H1 (cell line): ENCODE measurements around the gene PRKAR2B. TPM values are rescaled to one million over a fixed set of nuclear protein-coding genes. Genes with fewer than 3 reads are reported as not detected.

Experiments used
- CHD1 ChIP-seq: IDR thresholded peaks from 2 replicates; pipeline ENCODE4 v1.6.1; 2012; ENCODE audit warnings: low read depth, low read length, improper control_type of control experiment
- EGR1 ChIP-seq: IDR thresholded peaks from 2 replicates; pipeline ENCODE4 v1.6.1; 2011; ENCODE audit warnings: low read depth, low read length, borderline replicate concordance
- HDAC2 ChIP-seq, 2 experiments: fragments of 300-600 bp in 1 of 2; sonication (generic) in 1 of 2; IDR thresholded peaks; 2 replicates each; pipeline ENCODE4 v1.6.1; 2011 to 2012; ENCODE audit warnings: low read depth in 2 of 2, low read length in 2 of 2, mild to moderate bottlenecking in 2 of 2, moderate library complexity in 2 of 2, borderline replicate concordance in 1 of 2, inconsistent platforms in 1 of 2
- TAF7 ChIP-seq: optimal IDR thresholded peaks from 2 replicates; pipeline ENCODE3; 2011; ENCODE audit warnings: low read depth, mild to moderate bottlenecking, inconsistent platforms, low read length, moderate library complexity, borderline replicate concordance
- TCF12 ChIP-seq: IDR thresholded peaks from 2 replicates; pipeline ENCODE4 v1.6.1; 2011; ENCODE audit warnings: low read depth, mild to moderate bottlenecking, low read length
- polyA plus RNA-seq, 7 experiments: library from polyadenylated mRNA; depleted of rRNA in 3 of 7; stranded (reverse) in 5 of 7; unstranded in 2 of 7; fragments of >200 nt in 5 of 7; fragments of 200-250 nt in 2 of 7; gene quantifications; 1 replicate in 5 of 7; 2 replicates in 1 of 7; 4 replicates in 1 of 7; pipeline versions ENCODE4 v1.2.1 to v1.2.3, GENCODE V29; 2011 to 2013; ENCODE audit warnings: missing spikeins in 2 of 7, mixed read lengths in 2 of 7
- total RNA-seq: library from RNA; stranded (reverse); fragmentation: NEBNext Ultra II Directional; extraction: Animal tissue kit (Norgen Biotek cat#: 25700); gene quantifications from 2 replicates; pipeline ENCODE4 v1.2.1, GENCODE V29; 2021
- TF ChIP-seq, protein P1 (sequence below): IDR thresholded peaks from 2 replicates; pipeline ENCODE4 v1.6.1; 2012; ENCODE audit warnings: inconsistent platforms

The PRKAR2B gene
- total and polyA plus RNA-seq, 2 of the 8 experiments (the other 6 are each of a cell fraction or from before 2014, with no cell fraction given), result 10.4 to 37.0 TPM

DNA sequence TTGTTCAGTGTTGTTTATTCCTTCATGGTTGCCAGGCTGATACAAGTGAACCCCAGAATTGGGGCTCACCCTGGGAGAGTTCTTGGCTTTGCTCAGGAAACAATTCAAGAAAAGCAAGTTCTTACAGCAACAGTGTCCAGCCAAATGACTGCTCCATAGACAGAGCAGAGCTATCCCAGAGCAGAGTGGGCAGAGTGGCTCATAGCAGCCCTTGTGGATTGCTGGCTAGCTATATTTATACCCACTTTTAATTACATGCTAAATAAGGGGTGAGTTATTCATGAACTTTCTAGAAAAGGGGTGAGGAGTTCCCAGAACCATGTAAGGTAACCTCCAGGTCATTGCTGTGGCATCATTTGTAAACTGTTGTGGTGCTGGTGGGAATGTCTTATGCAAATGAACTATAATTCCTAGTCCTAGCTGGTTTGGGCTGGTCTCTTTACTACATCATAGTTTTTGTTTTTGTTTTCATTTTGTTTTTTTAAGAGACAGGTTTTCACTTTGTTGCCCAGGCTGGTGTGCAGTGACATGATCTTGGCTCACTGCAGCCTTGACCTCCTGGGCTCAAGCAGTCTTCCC, 64.4 kb downstream of the PRKAR2B start (continued):
- TF ChIP-seq, protein P1, sequence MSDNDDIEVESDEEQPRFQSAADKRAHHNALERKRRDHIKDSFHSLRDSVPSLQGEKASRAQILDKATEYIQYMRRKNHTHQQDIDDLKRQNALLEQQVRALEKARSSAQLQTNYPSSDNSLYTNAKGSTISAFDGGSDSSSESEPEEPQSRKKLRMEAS, result no peak
- no peak for TF ChIP-seq CHD1
- TF ChIP-seq TCF12, result no peak
- TF ChIP-seq TAF7, result no peak
- TF ChIP-seq HDAC2 (IDR thresholded peaks at IDR 0.05; ENCODE audit: borderline replicate concordance in 1 of 2, low read depth in 2 of 2, low read length in 2 of 2), result no peak
- TF ChIP-seq EGR1, result no peak
